Measurements from ENCODE around the gene SNX24.
"Not testable (repeated sequence)": the region's sequence is repeated elsewhere in the genome, so short reads cannot be mapped to it uniquely, and the experiment has no call there.

The SNX24 gene

GRCh38 chr5:122871661-122872060, 26.2 kb downstream of the SNX24 start:
- DNase-seq (ENCODE audit: low read depth), result no peak

- no peak for DNase-seq (ENCODE audit: low read depth)
Observed at GRCh38 chr5:122874179-122874875, 28.9 kb downstream of the SNX24 start.

- no peak for DNase-seq (ENCODE audit: low read depth)
Observed at GRCh38 chr5:122877518-122877917, 32.1 kb downstream of the SNX24 start.

DNA sequence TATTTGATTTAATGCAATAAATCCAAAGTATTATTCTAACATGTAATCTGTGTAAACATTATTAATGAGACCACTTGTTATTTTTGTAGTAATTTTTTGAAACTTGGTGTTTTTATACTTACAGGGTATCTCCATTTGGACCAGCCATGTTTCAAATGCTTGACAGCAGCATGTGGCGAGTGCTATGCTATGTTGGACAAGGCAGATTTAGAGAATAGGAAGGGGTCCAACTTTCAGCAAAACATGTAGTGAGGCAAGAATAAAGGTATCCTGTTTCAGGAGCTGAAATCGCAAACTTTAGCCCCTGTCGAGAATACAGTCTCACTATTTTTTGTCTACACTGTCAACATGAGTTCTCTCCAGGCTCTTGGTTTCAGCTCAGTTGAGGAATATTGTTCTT, 33.7 kb downstream of the SNX24 start:
- no peak for DNase-seq (ENCODE audit: low read depth)

DNA sequence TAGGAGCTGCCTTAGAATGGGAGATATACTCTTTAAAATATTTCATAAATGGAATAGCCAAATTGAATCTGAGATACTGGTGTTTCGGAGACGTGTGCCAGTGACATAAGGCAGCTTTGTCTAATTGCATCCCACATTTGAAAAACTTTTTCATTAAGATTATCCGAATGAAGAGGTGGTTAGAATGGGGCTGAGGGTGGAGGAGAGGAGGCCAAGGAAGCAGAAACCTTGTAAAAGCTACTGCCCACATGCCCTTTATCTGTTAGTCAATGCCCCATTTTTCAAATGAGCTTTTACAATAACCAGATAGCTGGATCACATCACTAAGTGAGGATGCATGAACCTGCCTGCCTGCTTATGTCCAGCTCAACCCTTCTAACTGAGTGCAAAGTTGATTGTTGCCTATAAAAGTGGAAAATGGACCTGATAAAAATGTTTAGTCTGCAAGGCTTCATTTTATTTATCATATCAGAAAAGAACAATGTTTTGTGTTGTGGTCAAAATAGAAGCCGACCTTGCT, 34.8 kb downstream of the SNX24 start:
- no peak for DNase-seq (ENCODE audit: low read depth)

DNA sequence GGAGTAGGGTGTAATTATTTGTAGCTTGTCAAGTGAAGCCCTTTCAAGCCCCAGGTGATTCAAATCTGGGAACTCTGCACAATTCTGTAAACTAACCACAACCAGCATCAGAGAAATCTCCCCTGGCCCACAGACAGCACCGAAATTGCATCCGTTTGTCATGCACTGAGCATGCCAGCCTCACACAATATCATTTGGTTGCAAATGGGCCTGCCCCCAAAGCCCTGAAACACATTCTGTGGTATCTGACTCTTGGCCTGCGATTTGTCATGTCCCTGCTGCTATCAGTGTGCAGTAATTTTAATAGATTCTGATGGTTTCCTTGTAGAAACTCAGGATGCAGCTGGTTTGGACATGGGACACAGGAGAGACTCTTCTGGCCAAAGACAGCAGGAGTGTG, 35.3 kb downstream of the SNX24 start:
- DNase-seq (ENCODE audit: low read depth), result no peak

DNA sequence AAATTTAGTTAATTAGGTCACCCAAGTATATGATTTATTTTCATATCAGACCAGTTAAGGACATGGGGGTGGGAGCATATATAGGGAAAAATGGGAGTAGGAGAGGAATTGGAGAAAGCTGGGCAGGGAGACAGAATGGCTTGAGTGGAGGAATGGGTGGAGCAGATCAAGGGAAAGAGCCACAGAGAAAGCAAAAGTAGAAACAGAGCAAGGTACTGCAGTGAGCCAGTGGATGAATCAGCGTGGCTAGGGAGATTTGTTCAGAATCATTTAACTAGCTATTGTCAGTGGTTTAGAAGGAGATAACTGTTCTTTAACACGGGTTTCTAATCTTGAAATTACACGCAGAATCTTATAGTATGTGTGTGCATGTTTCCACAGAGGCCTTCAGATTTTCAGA, 37.4 kb downstream of the SNX24 start:
- DNase-seq (ENCODE audit: low read depth), result no peak

GRCh38 chr5:122885045-122885517, 39.7 kb downstream of the SNX24 start:
- DNase-seq (ENCODE audit: low read depth), result no peak

GRCh38 chr5:122885891-122886290, 40.5 kb downstream of the SNX24 start:
- no peak for DNase-seq (ENCODE audit: low read depth)

- DNase-seq (ENCODE audit: low read depth), result no peak
Observed at GRCh38 chr5:122895141-122895540, 49.7 kb downstream of the SNX24 start.

DNA sequence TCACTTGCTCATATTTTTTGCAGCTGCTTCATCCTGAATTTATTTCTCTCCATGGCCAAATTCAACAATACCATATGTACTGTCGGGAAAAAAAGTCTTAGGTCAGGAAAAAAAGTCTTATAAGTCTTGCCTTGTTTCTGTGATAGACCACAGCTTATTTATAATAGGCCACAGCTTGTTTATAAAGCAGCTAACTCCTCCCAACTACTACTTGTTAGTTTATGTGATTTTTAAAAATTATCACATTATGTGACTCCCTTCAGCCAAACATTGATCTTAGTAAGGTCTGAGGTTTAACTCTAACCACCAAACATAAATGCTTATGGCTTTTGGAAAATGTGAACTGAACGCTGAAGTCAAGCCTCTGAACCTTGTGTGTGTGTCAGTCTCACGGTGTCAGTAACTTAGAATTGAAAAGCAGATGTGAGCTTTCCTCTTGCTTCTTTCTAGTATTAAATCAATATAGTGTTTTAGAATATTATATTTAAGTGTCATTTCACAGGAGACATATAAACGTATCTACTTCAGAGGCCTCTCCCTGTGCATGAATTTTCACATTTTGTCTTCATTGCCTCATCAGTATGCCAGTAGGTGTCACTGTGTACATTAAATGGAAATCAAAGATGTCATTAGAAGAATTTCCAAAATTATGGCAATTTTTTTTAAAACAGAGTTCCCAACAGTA, 51.3 kb downstream of the SNX24 start:
- no peak for DNase-seq (ENCODE audit: low read depth)

GRCh38 chr5:122897283-122897602, 51.8 kb downstream of the SNX24 start:
- no peak for DNase-seq (ENCODE audit: low read depth)

- DNase-seq (ENCODE audit: low read depth), result no peak
Observed at GRCh38 chr5:122901346-122901745, 55.9 kb downstream of the SNX24 start.

DNA sequence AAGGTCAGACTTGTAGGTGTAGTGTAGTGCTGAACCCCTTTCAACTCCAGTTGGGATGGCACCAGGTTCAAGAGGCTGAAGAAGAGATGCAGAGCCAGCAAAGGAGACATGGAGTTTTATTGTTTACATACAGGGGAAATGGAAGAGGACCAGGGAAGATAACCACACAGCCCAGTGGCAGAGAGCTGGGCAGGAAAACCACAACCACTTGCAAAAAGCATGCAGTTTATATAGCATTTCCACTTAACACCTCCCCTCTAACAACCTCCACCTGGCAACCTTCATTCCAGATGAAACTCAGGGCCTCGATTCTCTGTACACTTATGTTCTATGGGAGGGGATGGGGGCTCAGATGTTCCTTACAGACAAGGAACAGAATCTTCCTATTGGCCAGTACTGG, 56.9 kb downstream of the SNX24 start:
- no peak for DNase-seq (ENCODE audit: low read depth)

DNA sequence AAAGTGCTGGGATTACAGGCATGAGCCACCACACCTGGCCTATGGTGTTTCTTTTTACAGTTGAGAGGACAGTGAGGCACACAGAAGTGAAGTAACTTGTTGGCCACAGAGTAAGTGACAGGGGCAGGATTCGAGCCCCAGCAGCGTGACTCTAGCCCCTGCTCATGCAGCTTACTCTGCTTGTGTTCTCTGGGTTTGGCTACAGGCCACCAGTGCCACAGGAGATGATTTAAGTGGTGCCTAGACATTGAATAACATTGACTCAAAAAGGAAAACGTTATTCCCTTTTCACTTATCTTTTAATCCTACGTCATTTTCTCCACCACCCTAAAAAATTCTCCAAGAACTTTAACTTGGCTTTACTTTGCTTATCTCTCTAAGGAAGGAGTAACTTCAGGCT, 61.4 kb downstream of the SNX24 start:
- DNase-seq (ENCODE audit: low read depth), result no peak

DNA sequence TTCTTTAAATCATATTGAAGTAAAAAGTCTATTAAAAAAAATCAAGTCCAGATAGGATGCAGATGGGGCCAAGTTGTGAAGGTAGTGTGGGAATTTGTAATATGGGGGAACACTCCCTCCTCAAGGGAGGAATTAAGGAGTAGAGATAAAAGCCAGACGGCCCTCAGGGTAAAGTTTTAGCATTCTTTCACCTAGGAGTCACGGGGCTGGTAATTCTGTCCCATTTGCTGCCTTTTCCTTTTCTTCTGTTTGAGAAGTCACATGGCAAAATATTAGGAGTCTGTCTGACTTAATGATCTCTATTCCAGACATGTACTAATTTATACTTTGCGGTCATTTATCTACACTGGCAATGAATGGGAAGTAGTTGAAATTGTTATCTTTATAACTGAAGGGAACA, 61.9 kb downstream of the SNX24 start:
- DNase-seq (ENCODE audit: low read depth), result no peak

GRCh38 chr5:122908108-122908507, 62.7 kb downstream of the SNX24 start:
- DNase-seq (ENCODE audit: low read depth), result no peak

DNA sequence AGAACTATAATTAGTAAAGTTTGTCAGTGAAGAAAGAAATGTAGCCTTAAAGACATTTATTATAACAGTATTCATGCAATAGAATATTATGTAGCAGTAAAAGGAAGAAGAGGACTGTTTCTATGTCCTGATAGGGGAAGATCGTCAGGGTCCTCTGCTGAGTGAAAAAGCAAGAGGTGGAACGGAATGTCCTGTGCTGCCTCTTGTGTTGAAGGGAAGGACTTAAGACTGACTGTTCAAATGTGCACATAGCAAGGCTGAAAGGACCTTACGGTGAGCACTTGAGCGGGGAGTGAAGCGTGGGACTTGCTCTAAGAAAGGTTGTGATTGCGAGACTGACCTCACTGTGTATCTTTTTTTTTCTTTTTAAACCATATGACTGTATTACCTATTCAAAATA, 63.2 kb downstream of the SNX24 start:
- DNase-seq (ENCODE audit: low read depth), result no peak

DNA sequence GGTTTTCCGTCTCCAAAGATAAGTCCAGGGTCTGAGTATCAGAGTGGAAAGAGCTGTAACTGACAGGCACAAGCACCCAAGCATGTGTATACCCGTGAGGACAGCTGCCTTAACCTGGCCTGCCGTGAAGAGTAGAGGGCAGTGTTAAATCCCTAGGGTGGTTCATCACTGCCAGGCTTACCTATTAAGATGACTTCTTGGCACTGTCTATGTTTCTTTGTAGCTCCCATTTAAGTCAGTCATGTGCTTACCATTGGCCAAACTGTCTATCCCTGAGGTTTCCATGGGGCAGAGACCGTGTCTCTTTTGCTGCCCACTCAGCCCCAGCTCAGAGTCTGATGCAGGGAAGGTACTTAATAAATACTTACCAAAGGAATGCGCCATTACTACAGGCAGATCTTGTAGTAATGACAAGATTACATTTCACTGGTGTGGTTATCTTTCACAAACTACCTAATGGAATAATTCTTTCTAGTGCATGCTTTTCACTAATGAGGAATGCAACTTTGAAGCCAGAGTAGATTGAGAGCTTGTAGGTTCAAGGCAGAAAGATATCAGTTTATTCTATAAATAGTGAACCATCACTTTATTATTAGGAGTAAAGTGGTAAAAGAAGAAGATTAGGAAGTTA, 64.2 kb downstream of the SNX24 start:
- no peak for DNase-seq (ENCODE audit: low read depth)

- DNase-seq (ENCODE audit: low read depth), result not testable (repeated sequence)
Observed at GRCh38 chr5:122913436-122913835, 68.0 kb downstream of the SNX24 start.

DNA sequence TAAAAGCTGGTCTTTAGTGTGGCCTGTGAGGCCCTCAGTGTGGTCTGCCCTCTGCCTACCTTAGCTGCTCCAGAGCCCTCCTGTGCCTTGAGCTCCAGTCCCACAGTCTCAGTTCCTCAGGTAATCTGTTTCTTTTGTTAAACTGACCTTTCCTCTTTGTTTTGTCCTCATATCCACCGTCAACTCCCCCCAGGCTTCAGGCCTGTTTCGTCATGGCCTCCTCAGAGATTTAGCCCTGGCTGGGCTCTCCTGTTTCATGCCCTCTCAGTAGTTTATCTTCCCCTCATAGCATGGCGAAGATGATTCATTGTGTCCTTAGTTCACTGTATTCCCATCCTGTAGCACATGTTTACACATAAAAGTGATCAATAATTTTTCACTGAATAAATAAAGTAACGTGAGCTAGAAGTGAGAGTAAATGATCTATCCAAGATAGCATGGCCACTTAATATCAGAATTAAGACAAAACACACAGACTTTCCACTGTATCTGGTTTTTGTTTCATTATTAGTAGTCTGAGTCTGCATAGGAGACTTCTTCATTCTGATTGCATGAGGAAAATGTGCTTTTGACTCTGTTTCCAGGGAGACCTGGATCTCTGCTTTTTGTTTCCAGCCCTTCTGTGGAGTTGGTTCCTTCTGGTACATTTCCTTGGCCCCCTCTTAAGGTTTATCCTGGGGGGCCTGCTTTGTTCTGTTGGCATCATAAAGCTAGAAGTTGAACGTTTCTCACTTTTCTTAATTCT, 70.5 kb downstream of the SNX24 start:
- no peak for DNase-seq (ENCODE audit: low read depth)

- no peak for DNase-seq (ENCODE audit: low read depth)
Observed at GRCh38 chr5:122916490-122916889, 71.1 kb downstream of the SNX24 start.

- no peak for DNase-seq (ENCODE audit: low read depth)
Observed at GRCh38 chr5:122919969-122920368, 74.6 kb downstream of the SNX24 start.

Data from T-helper 22 cell (primary cell).